BE2C (cell line): ENCODE measurements around the gene IP6K3.

Source experiments
- DNase-seq: peaks from one replicate; pipeline ENCODE4 v3.0.0-alpha.2; 2020
- H3K27me3 ChIP-seq: fragments of 250-450 bp; sonication (Bioruptor Pico); 2 replicates; pipeline ENCODE4 v1.5.1; 2020; ENCODE audit warnings: mild to moderate bottlenecking
- H3K36me3 ChIP-seq: fragments of 250-450 bp; sonication (Bioruptor Pico); 2 replicates; pipeline ENCODE4 v1.5.1; 2020; ENCODE audit warnings: mild to moderate bottlenecking
- H3K4me1 ChIP-seq: fragments of 250-450 bp; sonication (Bioruptor Pico); 2 replicates; pipeline ENCODE4 v1.5.1; 2020
- H3K4me3 ChIP-seq: 2 replicates; pipeline ENCODE4 v1.5.1; 2011; ENCODE audit warnings: low read depth, low read length
- H3K9me3 ChIP-seq: fragments of 250-450 bp; sonication (Bioruptor Pico); 2 replicates; pipeline ENCODE4 v1.5.1; 2020
- TF ChIP-seq, protein P1 (sequence below): IDR thresholded peaks from 2 replicates; pipeline ENCODE4 v1.5.1; 2012; ENCODE audit warnings: mild to moderate bottlenecking, low read depth, low read length

IP6K3 gene

GRCh38 chr6:33746036-33746600, 587 bp downstream of the IP6K3 start:
- Histone ChIP-seq H3K27me3 (no peaks in the 10 kb centered on the region), H3K4me1 (peaks cover 14% of the 10 kb centered on the region), H3K36me3 (no peaks in the 10 kb centered on the region), H3K4me3 (no peak overlapping the region), H3K9me3 (no peaks in the 10 kb centered on the region)
- DNase-seq: peak; percentile 63
- TF ChIP-seq, protein P1, sequence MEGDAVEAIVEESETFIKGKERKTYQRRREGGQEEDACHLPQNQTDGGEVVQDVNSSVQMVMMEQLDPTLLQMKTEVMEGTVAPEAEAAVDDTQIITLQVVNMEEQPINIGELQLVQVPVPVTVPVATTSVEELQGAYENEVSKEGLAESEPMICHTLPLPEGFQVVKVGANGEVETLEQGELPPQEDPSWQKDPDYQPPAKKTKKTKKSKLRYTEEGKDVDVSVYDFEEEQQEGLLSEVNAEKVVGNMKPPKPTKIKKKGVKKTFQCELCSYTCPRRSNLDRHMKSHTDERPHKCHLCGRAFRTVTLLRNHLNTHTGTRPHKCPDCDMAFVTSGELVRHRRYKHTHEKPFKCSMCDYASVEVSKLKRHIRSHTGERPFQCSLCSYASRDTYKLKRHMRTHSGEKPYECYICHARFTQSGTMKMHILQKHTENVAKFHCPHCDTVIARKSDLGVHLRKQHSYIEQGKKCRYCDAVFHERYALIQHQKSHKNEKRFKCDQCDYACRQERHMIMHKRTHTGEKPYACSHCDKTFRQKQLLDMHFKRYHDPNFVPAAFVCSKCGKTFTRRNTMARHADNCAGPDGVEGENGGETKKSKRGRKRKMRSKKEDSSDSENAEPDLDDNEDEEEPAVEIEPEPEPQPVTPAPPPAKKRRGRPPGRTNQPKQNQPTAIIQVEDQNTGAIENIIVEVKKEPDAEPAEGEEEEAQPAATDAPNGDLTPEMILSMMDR: no peak

DNA sequence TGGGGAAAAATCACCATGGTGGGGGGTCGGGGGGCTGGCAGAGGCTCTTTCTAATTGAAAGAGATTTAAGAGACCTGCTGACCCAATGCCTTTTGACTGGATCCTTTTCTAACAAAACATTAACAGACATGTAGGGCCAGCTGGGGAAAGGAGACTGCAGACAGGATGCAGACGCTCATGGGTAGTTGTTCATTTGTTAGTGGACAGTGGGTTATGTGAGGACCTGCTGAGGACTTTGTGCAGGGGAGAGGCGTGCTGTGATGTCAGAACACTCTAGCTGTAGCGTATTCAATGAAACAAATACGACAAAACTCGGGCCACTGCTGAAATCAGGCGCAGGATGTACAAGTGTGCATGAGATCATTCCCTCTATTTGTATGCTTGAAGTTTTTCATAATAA, 1.2 kb downstream of the IP6K3 start:
- TF ChIP-seq, protein P1: no peak
- H3K36me3 ChIP-seq: no peaks in the 10 kb centered on the region
- H3K9me3 ChIP-seq: no peaks in the 10 kb centered on the region
- no peak overlapping the region for H3K4me3 ChIP-seq
- DNase-seq: no peak
- H3K4me1 ChIP-seq: peaks cover 14% of the 10 kb centered on the region
- no peaks in the 10 kb centered on the region for H3K27me3 ChIP-seq

DNA sequence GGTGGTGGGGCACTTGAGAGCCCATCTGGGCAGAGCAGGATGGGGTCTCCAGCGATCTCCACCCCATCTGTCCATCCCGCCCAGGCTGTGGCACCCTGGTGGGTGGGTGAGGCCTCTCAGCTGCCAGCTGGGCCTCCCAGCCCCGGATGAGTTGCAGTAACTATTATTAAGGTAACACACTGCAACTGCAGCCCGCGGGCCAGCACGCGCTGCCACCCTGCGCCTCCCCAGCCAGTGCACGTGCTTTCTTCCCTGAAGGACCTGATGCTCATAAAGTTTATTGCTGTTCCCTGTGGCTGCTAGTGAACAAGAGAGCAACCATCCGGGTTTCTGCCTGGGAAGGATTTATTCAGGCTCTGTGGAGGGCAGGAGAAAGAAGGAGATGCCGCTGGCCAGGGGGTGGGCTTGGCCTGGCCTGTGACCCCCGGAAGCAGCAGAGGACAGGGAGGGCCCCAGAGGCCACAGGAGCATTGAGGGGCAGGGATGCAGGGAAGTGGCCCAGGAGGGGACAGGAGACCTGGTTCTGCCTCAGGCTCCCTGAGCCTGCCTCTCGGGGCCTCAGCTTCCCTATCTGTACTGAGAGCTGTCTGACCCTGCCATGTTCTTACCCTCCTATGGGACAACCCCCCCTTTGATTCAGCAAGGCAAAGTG, 1.7 kb downstream of the IP6K3 start:
- Histone ChIP-seq H3K27me3 (no peaks in the 10 kb centered on the region), H3K9me3 (no peaks in the 10 kb centered on the region), H3K4me3 (no peak overlapping the region), H3K4me1 (peaks cover 14% of the 10 kb centered on the region), H3K36me3 (no peaks in the 10 kb centered on the region)
- TF ChIP-seq, protein P1: no peak
- DNase-seq: no peak

DNA sequence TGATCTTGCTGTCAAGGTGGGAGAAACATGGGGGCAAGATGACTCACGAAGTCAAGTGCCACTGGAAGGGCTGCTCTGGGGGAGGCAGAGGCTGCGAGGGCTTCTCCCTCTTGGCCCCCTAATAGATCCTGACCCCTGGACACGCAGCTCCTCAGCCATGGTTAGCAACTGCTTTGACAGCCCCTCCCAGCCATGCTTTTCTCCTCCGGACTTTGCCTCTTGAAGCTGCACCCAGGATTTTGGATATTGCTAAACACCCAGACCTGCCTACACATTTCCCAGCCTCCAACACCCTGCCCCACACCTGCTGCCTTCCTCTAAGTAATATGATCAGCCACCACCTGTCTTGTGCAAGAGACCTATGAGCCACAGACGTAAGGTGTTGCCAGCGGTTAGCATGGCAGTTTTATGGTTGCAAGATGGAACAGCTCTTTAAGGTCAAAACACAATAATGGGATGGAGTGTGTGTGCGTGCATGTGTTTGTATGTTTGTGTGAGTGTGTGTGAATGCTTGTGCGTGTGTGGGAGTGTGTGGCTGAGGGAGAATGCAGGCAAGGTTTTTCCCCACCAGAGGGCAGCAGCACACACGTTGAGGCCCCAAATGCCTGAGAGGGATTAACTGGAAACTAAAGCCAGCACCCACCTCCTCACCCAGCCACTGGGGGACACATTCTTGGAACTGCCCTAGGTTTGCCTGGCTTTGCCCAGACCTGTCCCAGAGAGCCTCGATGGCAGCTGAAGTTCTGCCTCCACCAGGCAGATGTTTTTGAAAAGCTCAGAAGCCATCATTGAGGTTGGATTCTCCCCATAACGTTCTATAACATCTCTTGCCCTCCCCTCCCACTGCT, 2.5 kb downstream of the IP6K3 start:
- TF ChIP-seq, protein P1: peak; percentile 96
- no peak overlapping the region for H3K4me3 ChIP-seq
- no peaks in the 10 kb centered on the region for H3K9me3 ChIP-seq

GRCh38 chr6:33742837-33743236, 3.9 kb downstream of the IP6K3 start:
- peaks cover 14% of the 10 kb centered on the region for H3K4me1 ChIP-seq
- H3K4me3 ChIP-seq: no peak overlapping the region
- no peaks in the 10 kb centered on the region for H3K36me3 ChIP-seq
- no peaks in the 10 kb centered on the region for H3K9me3 ChIP-seq
- TF ChIP-seq, protein P1: no peak
- H3K27me3 ChIP-seq: no peaks in the 10 kb centered on the region
- no peak for DNase-seq

More for the DNA sequence above, 2.5 kb downstream of the IP6K3 start:
- no peaks in the 10 kb centered on the region for H3K27me3 ChIP-seq
- DNase-seq: peak; percentile 79
- peaks cover 14% of the 10 kb centered on the region for H3K4me1 ChIP-seq
- no peaks in the 10 kb centered on the region for H3K36me3 ChIP-seq
